ENCODE data around the gene ZP1. TPM values are rescaled to one million over a fixed set of nuclear protein-coding genes. Genes with fewer than 3 reads are reported as not detected.

The ZP1 gene
- total and polyA plus RNA-seq, 10 of the 15 experiments (the other 5 are each of a cell fraction or from before 2014, with no cell fraction given) = not detected

DNA sequence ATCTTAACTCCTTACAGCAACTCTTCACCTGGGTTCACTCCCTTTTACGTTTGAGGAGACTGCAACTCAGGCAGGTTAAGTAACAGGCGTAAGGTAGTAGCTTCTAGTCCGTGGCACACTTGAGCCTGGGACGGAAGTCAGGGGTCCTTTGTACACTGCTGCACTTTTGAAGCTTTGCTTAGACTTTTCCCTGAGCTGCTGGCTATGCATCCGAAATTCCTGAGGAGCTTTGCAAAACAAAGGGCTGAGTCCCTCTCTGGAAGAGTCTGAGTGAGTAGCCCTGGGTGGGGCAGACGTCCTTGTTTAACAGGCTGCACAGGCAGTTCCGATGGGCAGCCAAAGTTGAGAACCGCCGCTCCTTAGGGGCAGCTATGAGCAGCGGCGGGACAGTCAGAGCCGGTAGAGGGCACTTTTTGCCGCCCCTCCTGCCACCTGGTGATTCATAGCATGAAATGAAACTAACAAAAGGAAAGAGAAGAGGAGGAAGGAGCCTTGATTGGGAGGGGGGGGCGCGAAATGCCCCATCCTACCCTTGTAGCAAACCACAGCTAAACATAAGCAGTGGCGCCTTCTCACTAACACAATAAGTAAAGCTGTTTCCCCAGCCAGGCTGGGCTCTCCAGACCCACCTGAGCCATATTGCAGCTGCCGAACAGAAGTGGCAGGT is 48.0 kb downstream of the ZP1 start:
- in situ Hi-C loops (cut with MboI) = no loop called here
- no peaks in the 10 kb centered on the region for H4K20me1 ChIP-seq (ENCODE audit: control insufficient read depth, insufficient read depth)
- BruUV-seq (replicated peaks) = no TSS peak
- ChIA-PET POLR2A (interaction anchor here (0.6 to 3.2 kb wide), 14 partner anchors 8 to 1300 kb away, joined by 3 to 11 read pairs (median 3); partner anchors contain the start of gene OSBP), RAD21 (ENCODE audit: unreplicated experiment) (interaction anchor here (0.5 to 5.9 kb wide), 28 partner anchors 8 to 883 kb away, joined by 3 to 43 read pairs (median 6); partner anchors contain the start of genes PRPF19 and TMEM132A), SMC1A (ENCODE audit: uncharacterized antibody, unreplicated experiment) (interaction anchor here (0.6 to 5.9 kb wide), 30 partner anchors 8 to 478 kb away, joined by 3 to 76 read pairs (median 4); partner anchors contain the start of genes CD6, PRPF19, SLC15A3 and TMEM132A), CTCF (interaction anchor here (0.8 to 4.5 kb wide), 32 partner anchors 9 to 272 kb away, joined by 3 to 46 read pairs (median 6); partner anchors contain the start of genes PRPF19 and TMEM132A)
- H3K79me2 ChIP-seq (ENCODE audit: control insufficient read depth, insufficient read depth, low read length) = peaks cover 38% of the 10 kb centered on the region
- DNase-seq (ENCODE audit: low read depth, low spot score) (peak; percentile 69), FAIRE-seq (peak; percentile 35), ATAC-seq (peak; percentile 70)
- 3% methylated on average over 17 of the region's 17 CpGs for WGBS (ENCODE audit: insufficient coverage, insufficient replicate concordance, low lambda C conversion rate, missing lambda C conversion rate)
- intact Hi-C loops (cut with micrococcal nuclease; ENCODE audit: unreplicated experiment) = loop anchor here (2.0 kb wide), 2 partner anchors 37 to 145 kb away; partner anchors contain the start of gene SLC15A3
- H3K4me2 ChIP-seq (ENCODE audit: control insufficient read depth, insufficient read depth) = peak overlapping the region; percentile 99
- peak overlapping the region; percentile 69 for H2AFZ ChIP-seq (ENCODE audit: control insufficient read depth, low read depth, low read length)
- H3K36me3 ChIP-seq (ENCODE audit: control insufficient read depth in 2 of 2, insufficient read depth in 2 of 2, low read length in 1 of 2) = peaks cover 1 to 10% of the 10 kb centered on the region in 2 experiments
- no peaks in the 10 kb centered on the region for H3K27me3 ChIP-seq (replicated peaks in 1 of 2; ENCODE audit: control insufficient read depth in 2 of 2, insufficient read depth in 2 of 2, low read length in 1 of 2)
- H3K27ac ChIP-seq (ENCODE audit: control insufficient read depth, insufficient read depth) = peak overlapping the region; percentile 94
- peak overlapping the region; percentile 85 for H3K9ac ChIP-seq (ENCODE audit: control insufficient read depth, insufficient read depth, low read length)
- H3K4me1 ChIP-seq (ENCODE audit: control insufficient read depth, insufficient read depth, low read length) = peaks cover 54% of the 10 kb centered on the region
- peak overlapping the region; percentile 82 for H3K4me3 ChIP-seq
- H3K9me3 ChIP-seq (replicated peaks; ENCODE audit: control insufficient read depth, insufficient read depth, low read length) = no peaks in the 10 kb centered on the region
- TF ChIP-seq ZNF592 (IDR thresholded peaks at IDR 0.05) = no peak
- TF ChIP-seq ZBTB4 (CRISPR knock-in tag; IDR thresholded peaks at IDR 0.05) = no peak
- TF ChIP-seq IKZF1 (conservative IDR thresholded peaks at IDR 0.05) = peak; percentile 99
- TF ChIP-seq KLF5 (IDR thresholded peaks at IDR 0.05; ENCODE audit: partially characterized antibody) = no peak
- TF ChIP-seq, protein P1, sequence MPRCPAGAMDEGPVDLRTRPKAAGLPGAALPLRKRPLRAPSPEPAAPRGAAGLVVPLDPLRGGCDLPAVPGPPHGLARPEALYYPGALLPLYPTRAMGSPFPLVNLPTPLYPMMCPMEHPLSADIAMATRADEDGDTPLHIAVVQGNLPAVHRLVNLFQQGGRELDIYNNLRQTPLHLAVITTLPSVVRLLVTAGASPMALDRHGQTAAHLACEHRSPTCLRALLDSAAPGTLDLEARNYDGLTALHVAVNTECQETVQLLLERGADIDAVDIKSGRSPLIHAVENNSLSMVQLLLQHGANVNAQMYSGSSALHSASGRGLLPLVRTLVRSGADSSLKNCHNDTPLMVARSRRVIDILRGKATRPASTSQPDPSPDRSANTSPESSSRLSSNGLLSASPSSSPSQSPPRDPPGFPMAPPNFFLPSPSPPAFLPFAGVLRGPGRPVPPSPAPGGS (IDR thresholded peaks at IDR 0.05; ENCODE audit: borderline replicate concordance, insufficient read depth, low read depth, low read length, poor library complexity, severe bottlenecking) = peak; percentile 35
- TF ChIP-seq EGR1 (IDR thresholded peaks at IDR 0.05; ENCODE audit: borderline replicate concordance in 1 of 2, low read depth in 2 of 2, low read length in 2 of 2) = peak in 1 of 2 experiments; percentile 72; a peak in 2 of 3 replicates
- TF ChIP-seq IKZF2 (IDR thresholded peaks at IDR 0.05) = peak; percentile 93 to 96
- TF ChIP-seq RELA (IDR thresholded peaks at IDR 0.05; ENCODE audit: borderline replicate concordance, partially characterized antibody) = peak; percentile 11
- TF ChIP-seq STAT3 (IDR thresholded peaks at IDR 0.05; ENCODE audit: low read depth, low read length) = no peak
- 0 out of 2 replicates have a peak, but pooled peaks have one; percentile 92 for TF ChIP-seq RCOR1 (conservative IDR thresholded peaks at IDR 0.05; ENCODE audit: low read depth, low read length)
- 0 out of 2 replicates have a peak, but pooled peaks have one; percentile 26 for TF ChIP-seq TCF12 (IDR thresholded peaks at IDR 0.05; ENCODE audit: low read depth, low read length)
